HUES48 (cell line): ENCODE measurements around the gene DNMBP.
"Not testable (repeated sequence)": the region's sequence is repeated elsewhere in the genome, so short reads cannot be mapped to it uniquely, and the experiment has no call there.

Source experiments
- H3K27ac ChIP-seq: one replicate; pipeline ENCODE4 v1.7.0; 2013; ENCODE audit warnings: low read depth, low read length, inconsistent platforms
- H3K27me3 ChIP-seq: 2 replicates; pipeline ENCODE4 v1.6.1; 2013; ENCODE audit warnings: mild to moderate bottlenecking, low read length; ENCODE audit not compliant: control insufficient read depth, insufficient read depth
- H3K36me3 ChIP-seq: 2 replicates; pipeline ENCODE4 v1.6.1; 2013; ENCODE audit warnings: low read length; ENCODE audit not compliant: control insufficient read depth, insufficient read depth
- H3K4me1 ChIP-seq: 2 replicates; pipeline ENCODE4 v1.6.1; 2013; ENCODE audit warnings: mild to moderate bottlenecking, low read length; ENCODE audit not compliant: control insufficient read depth, insufficient read depth
- H3K4me3 ChIP-seq: 2 replicates; pipeline ENCODE4 v1.5.1; 2013; ENCODE audit warnings: mild to moderate bottlenecking, low read depth, low read length
- H3K9ac ChIP-seq: 2 replicates; pipeline ENCODE4 v1.6.1; 2013; ENCODE audit warnings: mild to moderate bottlenecking, low read depth, low read length, moderate library complexity
- H3K9me3 ChIP-seq: 2 replicates; pipeline ENCODE4 v1.6.1; 2013; ENCODE audit warnings: low read length; ENCODE audit not compliant: control insufficient read depth, insufficient read depth

DNMBP gene

GRCh38 chr10:99967961-99968360 lies 41.8 kb downstream of the DNMBP start:
- H3K4me1 ChIP-seq = no peaks in the 10 kb centered on the region
- H3K27ac ChIP-seq = no peak overlapping the region
- no peaks in the 10 kb centered on the region for H3K27me3 ChIP-seq
- H3K36me3 ChIP-seq = no peaks in the 10 kb centered on the region
- H3K9ac ChIP-seq = no peak overlapping the region
- no peaks in the 10 kb centered on the region for H3K9me3 ChIP-seq
- no peak overlapping the region for H3K4me3 ChIP-seq

- H3K9ac ChIP-seq = no peak overlapping the region
- H3K4me1 ChIP-seq = no peaks in the 10 kb centered on the region
- H3K27me3 ChIP-seq = no peaks in the 10 kb centered on the region
- no peaks in the 10 kb centered on the region for H3K36me3 ChIP-seq
- H3K9me3 ChIP-seq = no peaks in the 10 kb centered on the region
- no peak overlapping the region for H3K27ac ChIP-seq
- H3K4me3 ChIP-seq = no peak overlapping the region
Measured at GRCh38 chr10:99966306-99966705, 43.4 kb downstream of the DNMBP start.

GRCh38 chr10:99965700-99966099 lies 44.0 kb downstream of the DNMBP start:
- Histone ChIP-seq H3K9me3 (no peaks in the 10 kb centered on the region), H3K36me3 (no peaks in the 10 kb centered on the region), H3K27me3 (no peaks in the 10 kb centered on the region), H3K27ac (peak overlapping the region; percentile 14), H3K4me3 (no peak overlapping the region), H3K4me1 (no peaks in the 10 kb centered on the region), H3K9ac (no peak overlapping the region)

GRCh38 chr10:99964791-99965190 lies 45.0 kb downstream of the DNMBP start:
- Histone ChIP-seq H3K9ac (no peak overlapping the region), H3K4me3 (no peak overlapping the region), H3K27me3 (no peaks in the 10 kb centered on the region), H3K27ac (no peak overlapping the region), H3K9me3 (no peaks in the 10 kb centered on the region), H3K36me3 (no peaks in the 10 kb centered on the region), H3K4me1 (no peaks in the 10 kb centered on the region)

- not testable (repeated sequence) for H3K4me1 ChIP-seq, H3K27me3 ChIP-seq, H3K27ac ChIP-seq, H3K9ac ChIP-seq, H3K36me3 ChIP-seq, H3K4me3 ChIP-seq, H3K9me3 ChIP-seq
Measured at GRCh38 chr10:99963467-99964165, 46.1 kb downstream of the DNMBP start.

- H3K4me3 ChIP-seq = no peak overlapping the region
- H3K27me3 ChIP-seq = no peaks in the 10 kb centered on the region
- H3K9ac ChIP-seq = no peak overlapping the region
- H3K36me3 ChIP-seq = no peaks in the 10 kb centered on the region; the same call in 1 of the 2 replicates
- H3K4me1 ChIP-seq = no peaks in the 10 kb centered on the region
- H3K9me3 ChIP-seq = no peaks in the 10 kb centered on the region
- no peak overlapping the region for H3K27ac ChIP-seq
Measured at GRCh38 chr10:99958806-99959205, 50.9 kb downstream of the DNMBP start.

GRCh38 chr10:99958302-99958701 lies 51.4 kb downstream of the DNMBP start:
- no peak overlapping the region for H3K4me3 ChIP-seq
- no peak overlapping the region for H3K27ac ChIP-seq
- no peaks in the 10 kb centered on the region; the same call in 1 of the 2 replicates for H3K36me3 ChIP-seq
- H3K4me1 ChIP-seq = no peaks in the 10 kb centered on the region
- H3K27me3 ChIP-seq = no peaks in the 10 kb centered on the region
- no peak overlapping the region for H3K9ac ChIP-seq
- no peaks in the 10 kb centered on the region for H3K9me3 ChIP-seq

GRCh38 chr10:99953510-99953909 lies 56.2 kb downstream of the DNMBP start:
- H3K27me3 ChIP-seq, H3K27ac ChIP-seq, H3K9me3 ChIP-seq, H3K4me3 ChIP-seq, H3K36me3 ChIP-seq, H3K9ac ChIP-seq, H3K4me1 ChIP-seq: not testable (repeated sequence)

GRCh38 chr10:99952799-99953198 lies 56.9 kb downstream of the DNMBP start:
- Histone ChIP-seq H3K36me3 (no peaks in the 10 kb centered on the region; the same call in 1 of the 2 replicates), H3K4me3 (no peak overlapping the region), H3K4me1 (no peaks in the 10 kb centered on the region), H3K9ac (no peak overlapping the region), H3K27me3 (no peaks in the 10 kb centered on the region), H3K27ac (no peak overlapping the region), H3K9me3 (peaks cover 5% of the 10 kb centered on the region)

GRCh38 chr10:99946051-99946450 lies 63.7 kb downstream of the DNMBP start:
- H3K9ac ChIP-seq, H3K27ac ChIP-seq, H3K36me3 ChIP-seq, H3K4me3 ChIP-seq, H3K4me1 ChIP-seq, H3K27me3 ChIP-seq, H3K9me3 ChIP-seq: not testable (repeated sequence)

- Histone ChIP-seq H3K36me3 (no peaks in the 10 kb centered on the region), H3K9me3 (no peaks in the 10 kb centered on the region), H3K4me3 (no peak overlapping the region), H3K4me1 (no peaks in the 10 kb centered on the region), H3K9ac (no peak overlapping the region), H3K27me3 (no peaks in the 10 kb centered on the region), H3K27ac (no peak overlapping the region)
Measured at GRCh38 chr10:99945263-99945662, 64.5 kb downstream of the DNMBP start.
